ENCODE results near the gene CABP4.
"Not testable (repeated sequence)": the region's sequence is repeated elsewhere in the genome, so short reads cannot be mapped to it uniquely, and the experiment has no call there.

The CABP4 gene

DNA sequence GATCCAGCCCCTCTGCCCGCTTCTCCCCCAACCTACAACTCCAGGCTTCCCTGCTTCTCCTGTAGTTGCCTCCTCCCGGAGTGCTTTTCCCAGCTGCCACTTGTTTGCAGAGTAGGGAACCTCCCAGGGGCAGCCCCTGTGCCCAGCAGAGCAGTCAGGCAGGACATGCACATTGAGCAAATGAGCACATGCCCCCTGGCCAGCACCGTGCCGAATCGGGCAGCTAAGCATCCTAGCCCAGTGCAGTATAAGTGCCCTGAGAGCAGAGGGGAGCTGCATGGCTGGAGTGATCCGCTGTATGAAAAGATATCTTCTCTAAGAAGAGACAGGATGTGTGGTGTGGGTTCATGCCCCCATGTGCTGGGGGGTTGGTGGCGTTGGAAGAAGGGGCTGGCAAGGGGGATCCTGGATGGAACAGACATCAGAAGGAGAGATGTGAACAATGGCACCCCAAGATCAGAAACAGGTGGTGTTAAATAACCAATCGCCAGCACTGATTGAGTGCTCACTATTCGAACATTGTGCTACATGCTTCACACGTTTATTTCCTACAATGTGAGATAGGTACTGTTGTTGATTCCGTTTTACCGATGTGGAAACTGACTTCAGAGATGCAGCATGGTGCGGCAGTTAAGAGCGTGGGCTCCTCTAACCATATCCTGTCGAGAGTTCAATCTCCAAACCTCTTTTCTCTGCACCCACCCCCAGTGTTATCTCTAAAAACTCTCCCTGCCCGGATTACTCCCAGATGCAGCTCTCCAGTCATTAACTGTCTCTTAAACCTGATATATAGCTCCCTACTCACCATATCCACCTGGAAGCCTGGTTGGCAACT, 28.9 kb downstream of the CABP4 start:
- no peak for DNase-seq

DNA sequence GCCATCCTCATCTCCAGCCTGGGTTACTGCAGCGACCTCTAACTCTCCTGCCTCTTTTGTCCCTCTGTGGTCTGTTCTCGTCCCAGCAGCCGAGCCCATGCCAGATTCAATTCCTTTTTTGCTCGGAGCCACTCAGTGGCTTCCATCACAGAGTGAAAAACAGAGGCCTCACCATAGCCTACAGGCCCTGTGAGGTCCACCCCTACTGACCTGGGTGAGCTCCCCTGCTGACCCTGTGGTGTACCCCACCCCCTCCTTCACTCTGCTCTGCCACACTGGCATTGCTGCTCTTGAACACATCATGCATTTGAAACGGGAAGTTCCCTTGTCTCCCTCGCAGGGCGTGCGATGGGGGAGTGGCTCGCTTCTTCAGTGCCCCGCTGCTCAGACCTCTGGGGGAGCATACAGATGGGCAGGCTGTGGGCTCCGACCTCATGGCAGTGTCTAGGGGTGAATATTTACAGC, 29.7 kb downstream of the CABP4 start:
- DNase-seq, result no peak

DNA sequence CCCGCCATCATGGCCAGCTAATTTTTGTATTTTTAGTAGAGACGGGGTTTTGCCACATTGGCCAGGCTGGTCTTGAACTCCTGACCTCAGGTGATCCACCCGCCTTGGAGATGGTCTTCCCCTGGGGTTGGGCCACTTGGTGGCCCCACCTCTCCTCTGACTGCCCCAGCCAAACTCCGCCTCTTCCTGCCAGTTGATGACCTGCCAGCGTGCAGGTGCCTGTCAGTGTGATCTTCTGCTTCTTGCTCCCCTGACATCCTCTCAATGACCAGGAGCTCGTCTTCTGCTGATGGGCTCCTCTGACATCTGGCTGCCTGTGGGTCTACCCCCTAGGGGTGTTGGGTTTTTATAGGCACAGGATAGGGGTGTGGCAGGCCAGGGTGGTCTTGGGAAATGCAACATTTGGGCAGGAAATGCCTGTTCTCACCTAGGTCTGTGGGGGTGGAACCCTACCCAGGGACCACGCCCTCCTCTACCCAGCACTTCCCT, 30.8 kb downstream of the CABP4 start:
- DNase-seq, result not testable (repeated sequence)

DNA sequence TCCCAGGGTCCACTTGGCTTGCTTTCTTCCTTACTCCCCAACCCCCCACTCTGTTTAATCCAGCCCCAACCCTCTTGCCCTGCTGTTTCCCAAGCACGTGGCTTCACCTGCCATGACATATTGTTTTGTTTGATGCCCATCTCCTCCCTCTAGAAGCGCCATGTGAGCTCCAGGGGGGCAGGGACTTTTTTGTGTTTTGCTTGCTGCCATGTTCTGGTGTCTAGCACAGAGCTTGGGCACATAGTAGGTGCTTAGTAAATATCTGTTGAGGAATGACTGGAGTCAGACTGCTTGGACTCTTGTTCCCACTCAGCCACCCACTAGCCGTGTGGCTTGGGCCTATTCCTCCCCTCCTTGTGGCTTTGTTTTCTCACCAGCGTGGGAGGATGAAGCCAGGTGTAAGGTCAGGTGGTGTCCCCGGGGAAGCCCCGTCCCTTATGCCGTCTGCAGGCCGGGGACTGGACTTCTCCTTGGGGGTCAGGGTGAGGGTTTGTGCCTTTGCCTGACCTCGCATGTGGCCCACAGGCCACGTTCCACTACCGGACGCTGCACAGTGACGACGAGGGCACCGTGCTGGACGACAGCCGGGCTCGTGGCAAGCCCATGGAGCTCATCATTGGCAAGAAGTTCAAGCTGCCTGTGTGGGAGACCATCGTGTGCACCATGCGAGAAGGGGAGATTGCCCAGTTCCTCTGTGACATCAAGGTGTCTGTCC, 31.5 kb downstream of the CABP4 start:
- DNase-seq, result no peak

DNA sequence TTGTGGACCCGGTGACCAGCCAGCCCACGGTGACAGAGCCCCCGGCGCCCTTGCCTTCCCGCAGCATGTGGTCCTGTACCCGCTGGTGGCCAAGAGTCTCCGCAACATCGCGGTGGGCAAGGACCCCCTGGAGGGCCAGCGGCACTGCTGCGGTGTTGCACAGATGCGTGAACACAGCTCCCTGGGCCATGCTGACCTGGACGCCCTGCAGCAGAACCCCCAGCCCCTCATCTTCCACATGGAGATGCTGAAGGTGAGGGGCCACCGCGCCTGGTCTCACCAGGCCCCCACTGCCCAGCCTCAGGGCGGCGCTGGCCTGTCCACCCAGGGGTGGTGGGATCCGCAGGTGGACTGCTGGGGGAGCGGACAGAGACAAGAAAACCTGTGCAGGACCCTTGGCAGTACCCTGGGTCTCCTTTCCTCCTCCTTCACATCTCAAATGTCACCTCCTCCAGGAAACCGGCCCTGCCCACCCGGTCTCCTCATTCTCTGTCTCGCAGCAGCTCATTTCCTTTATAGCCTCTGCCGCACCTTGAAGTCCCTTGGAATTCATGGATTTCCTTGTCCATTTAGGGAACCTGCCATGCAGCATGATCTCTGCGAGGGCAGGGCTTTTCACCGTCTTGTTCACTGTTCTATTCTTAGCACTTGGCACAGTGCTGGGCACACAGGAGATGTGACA, 34.2 kb downstream of the CABP4 start:
- no peak for DNase-seq

DNA sequence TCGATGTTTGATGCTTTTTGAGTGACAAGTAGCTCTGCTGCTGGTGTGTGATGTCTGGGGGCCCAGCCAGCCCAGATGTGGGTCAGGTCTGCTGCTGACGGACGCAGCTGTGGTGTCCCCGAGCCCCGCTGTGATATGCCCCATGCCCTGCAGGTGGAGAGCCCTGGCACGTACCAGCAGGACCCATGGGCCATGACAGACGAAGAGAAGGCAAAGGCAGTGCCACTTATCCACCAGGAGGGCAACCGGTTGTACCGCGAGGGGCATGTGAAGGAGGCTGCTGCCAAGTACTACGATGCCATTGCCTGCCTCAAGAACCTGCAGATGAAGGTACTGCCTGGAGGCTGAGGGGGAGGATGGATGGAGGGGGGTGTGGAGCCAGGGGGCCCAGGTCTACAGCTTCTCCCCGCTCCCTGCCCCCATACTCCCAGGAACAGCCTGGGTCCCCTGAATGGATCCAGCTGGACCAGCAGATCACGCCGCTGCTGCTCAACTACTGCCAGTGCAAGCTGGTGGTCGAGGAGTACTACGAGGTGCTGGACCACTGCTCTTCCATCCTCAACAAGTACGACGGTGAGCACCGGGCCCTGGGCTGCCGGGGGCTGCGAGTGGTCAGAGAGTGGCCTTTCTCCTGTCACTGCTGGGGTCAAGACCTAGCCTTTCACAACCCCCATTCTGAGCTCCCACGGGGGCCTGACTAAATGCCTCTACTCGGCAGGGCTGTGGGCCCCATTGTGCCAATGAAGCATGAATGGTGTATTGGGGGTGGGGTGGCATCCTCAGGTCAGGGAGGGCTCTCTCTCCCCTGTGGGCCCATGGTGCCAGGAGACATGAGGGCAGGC, 35.0 kb downstream of the CABP4 start:
- DNase-seq, result no peak

DNA sequence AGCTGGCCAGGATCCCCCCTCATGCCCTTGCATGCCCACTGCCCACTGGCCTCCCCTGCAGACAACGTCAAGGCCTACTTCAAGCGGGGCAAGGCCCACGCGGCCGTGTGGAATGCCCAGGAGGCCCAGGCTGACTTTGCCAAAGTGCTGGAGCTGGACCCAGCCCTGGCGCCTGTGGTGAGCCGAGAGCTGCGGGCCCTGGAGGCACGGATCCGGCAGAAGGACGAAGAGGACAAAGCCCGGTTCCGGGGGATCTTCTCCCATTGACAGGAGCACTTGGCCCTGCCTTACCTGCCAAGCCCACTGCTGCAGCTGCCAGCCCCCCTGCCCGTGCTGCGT, 35.5 kb downstream of the CABP4 start:
- DNase-seq, result no peak

DNA sequence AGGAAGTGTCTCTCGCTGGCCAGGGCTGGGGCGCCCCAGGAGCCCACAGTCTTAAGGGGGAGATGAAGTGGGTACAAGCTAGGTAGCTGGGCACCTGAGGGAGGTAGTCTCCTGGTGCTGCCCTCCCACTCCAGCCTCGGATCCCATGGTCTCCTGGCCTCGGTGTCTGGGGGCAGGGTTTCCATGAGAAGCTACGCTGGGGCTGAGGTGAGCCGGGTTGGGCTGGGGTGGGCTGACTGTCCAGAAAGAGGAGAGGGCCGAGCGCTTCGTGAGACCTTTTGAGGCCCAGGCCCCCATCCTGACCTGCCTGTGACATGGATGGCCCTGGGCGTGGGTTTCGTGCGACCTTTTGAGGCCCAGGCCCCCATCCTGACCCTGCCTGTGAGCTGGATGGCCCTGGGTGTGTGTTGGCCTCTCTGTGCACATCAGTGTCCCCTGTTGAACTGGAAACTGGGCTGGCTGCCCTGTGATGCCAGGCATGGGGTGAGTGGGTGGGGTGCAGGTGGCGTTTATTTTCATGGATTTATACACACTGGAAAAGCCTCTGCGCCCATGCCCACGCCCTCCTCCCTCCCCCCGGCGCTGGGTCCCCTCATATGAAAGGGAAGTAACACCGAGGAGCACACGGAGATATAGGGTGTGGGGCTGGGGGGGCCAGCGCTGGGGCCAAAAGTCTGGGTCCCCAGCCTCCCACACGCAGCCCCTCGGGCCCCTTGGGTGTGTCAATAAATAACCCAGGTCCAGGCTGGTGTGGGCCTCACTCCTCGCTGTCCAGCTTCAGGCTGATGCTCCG, 36.3 kb downstream of the CABP4 start:
- DNase-seq, result no peak

DNA sequence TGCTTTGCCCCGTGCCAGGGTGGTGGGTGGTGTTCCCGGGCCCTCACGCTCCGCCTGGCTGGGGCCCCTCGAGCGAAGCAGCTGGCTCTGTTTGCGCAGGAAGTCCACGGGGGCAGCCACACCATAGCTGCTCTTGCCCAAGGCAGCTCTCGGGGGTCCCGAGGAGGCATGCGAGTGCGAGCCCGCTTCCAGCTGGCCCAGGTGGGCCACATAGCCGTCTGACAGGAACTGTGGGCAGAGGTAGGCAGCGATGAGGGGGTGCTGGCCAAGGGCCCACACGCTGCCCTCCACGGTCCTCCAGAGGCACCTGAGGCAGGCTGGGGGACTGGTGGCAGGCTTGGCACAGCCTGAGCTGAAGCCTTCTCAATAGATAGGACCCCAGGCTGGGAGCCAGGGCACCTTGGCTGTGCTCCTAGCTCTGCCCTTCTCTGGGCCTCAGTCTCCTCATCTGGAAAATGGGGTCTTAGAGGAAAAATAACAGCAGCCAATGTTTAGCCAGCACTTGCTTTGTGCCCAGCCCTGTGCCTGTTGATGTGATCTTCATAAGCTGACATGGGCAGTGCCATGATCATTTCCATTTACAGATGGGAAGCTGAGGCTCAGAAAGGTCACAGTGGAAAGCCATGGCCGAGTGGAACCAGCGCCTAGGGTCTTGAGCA, 37.0 kb downstream of the CABP4 start:
- DNase-seq, result no peak

DNA sequence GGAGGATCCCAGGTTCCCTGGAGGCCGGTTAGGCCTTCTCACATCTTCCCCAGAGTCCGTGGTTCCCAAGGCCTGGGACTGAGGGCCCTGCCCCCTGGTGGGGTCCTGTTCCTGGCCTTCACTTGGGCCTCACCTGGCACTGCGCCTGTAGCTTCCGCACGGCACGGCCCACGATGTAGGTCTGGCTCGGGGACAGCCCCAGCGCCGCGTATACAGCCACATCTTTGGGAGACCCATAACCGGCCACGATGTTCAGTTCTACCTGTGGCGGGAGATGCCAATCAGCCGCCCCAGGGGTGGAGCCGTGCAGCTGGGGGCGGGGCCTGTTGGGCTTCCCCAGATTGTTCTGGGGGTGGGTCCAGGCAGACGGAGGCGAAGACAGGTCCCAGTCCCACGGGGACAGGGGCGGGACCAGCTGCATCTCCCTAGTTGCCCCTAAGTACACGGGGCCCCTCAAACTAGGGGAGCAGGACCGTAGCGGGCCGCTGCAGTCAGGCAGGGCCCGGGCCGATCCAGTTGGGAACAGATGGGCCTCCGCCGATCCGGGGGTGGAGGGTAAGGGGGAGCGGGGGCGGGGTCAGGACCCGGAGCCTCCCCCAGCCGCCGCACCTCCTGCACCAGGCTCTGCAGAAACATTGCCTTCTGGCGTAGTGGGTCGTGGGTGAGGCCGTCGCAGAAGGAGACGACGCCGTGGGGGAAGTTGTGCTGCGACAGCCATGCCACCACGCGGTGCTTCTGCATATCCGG, 37.8 kb downstream of the CABP4 start:
- no peak for DNase-seq

DNA sequence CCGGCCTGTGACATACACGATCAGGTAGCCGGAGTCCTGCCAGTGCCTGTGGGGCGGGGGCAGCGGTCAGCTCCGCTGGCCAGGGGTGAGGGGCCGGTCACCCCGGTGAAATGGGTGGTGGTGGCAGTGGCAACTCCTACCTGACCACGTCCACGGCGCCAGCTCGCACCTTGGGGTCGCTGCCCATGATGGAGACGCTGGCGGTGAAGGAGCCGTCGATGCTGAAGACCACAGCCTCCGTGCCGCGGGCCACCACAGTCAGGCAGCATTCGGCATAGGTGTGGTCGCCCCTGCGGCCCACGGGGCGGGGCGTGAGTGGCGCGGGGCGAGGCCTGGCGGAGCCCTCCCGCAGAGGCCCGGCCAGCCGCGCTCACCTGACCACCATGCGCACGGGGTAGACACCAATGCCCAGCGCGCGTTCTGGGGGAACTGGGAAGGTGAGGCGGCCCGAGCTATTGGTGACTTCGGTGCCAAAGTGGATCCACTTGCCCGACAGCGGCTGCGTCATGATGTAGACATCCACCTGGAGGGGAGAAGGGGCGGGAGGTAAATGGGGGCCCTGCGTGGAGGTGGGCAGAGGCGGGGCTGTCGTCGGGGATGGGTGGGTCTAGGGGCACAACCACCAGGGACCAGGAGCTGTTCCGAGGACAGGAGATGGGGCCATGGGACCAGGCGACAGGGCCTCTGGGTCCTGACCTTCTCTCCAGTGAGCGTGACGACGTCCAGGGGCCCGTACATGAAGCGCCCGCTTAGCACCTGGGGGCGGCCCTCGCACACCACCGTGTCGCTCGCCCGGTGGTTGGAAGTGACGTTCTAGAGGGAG, 38.6 kb downstream of the CABP4 start:
- no peak for DNase-seq

DNA sequence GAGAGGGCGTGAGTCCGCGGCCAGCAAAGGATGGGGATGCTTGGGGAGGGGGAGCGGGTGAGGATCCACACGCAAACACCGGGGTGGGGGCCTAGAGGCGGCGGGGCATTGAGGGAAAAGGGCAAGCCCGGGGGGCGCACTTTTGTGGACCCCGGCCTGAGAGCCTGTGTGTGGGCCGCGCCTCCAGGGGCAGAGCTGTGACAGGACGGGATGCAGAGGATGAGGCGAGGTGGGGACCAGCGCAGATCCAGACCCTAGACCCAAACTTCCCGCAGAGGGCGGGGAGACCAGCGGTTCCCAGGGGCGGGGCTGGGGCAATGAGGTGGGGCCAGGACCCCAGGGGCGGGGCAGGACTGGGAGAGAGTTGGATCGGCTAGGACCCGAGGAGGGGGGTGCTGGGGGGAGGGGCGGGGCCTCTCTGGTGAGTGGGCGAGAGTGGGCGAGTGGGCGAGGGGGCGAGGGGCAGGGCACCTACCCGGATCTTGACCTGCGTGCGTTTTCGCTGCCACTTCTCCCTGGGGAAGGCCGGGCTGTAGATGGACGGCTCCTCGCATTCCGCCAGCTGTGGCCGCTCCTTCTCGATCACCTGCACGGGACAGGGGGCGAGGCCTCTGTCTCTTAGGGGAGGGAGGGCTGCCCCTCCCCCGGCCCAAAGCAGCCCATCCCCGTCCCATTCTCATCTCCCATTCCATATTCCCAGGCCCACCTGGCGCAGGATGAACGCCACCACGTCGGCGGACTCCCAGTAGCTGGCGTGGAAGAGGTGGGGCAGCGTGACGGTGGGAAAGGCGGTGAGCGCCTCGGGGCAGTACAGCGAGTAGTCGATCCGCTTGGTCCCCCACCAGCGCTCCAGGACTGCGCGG, 39.4 kb downstream of the CABP4 start:
- DNase-seq, result no peak

DNA sequence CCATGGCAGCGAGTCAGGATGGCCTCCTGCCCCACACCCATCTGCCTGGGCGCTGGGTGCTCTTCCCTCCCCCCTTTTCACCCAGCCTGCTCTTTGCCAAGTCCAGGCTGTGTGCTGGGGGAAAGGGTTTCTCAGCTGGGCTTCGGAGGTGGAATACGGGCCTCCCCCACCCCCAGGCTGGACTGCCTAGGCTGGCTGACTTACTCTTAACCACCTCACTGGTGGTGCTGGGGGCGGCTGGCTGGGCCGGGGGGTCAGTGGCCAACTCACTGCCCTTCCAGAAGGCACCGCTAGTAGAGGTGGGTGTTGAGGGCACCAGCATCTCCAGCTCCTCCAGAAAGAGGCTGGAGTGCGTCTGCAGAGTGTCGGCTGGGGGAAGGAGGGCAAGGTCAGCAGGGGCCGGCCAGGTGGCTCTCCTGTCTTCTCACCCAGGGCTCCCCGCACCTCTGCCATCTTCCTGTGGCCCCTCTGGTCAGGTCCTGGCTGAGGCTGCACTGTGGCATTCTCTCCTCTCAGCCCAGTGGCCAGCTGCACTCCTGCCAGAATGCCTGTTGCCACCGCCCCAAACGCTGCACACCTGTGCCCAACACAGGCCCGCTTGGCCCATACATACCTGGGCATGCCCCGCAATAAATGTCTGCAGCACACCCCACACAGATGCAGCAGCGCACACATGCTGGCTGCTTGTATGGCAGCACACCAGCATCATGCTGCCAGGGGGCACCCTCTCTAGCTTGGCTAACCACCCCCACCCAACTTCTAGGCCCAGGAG, 40.3 kb downstream of the CABP4 start:
- DNase-seq, result no peak

DNA sequence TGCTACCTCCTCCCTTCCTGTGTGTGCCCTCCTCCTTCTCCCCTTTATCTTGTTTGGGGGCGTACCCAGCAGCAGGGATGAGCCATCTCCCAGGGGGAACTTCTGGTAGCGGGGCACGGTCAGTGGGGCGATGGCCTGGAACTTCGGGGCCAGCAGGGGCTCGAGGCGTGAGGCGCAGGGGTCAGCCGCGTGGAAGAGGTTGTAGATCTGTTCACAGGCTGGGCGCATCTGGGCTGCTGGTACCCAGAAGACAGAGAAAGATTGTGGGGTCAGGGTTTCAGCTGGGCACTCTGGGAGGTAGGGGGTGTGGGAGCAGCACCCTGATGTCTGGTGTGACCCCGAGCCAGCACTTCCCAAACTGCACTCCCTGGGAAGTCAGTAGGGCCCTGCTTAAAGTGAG, 41.0 kb downstream of the CABP4 start:
- no peak for DNase-seq

DNA sequence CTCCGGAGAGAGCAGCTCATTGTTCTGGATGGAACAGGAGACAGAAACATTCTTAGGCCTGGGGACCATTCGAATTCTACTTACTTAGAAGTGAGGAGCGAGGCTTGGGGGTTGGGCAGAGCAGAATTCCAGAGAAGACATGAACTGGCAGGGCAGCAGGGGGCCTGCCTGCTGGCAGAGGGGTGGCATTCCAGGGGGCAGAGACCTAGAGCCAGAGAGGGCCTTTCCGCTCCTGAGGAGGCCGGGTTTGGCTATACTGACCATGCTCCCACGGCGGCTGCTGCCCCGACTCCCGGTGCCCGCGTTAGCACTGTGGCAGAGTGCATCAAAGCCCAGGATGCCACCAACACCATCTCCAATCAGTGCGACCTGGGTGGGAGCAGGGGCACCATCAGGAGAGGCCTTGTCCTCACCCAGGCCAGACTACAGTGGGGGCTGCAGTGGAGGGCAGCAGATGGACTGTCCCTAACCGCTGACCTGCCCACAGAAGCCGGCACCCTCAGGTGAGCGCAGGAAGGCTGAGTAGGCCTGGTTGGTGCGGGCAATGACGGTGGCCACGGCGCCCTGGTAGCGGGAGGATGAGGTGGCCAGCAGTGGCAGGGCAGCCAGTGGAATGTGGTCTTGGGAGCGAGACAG, 42.6 kb downstream of the CABP4 start:
- DNase-seq, result no peak

DNA sequence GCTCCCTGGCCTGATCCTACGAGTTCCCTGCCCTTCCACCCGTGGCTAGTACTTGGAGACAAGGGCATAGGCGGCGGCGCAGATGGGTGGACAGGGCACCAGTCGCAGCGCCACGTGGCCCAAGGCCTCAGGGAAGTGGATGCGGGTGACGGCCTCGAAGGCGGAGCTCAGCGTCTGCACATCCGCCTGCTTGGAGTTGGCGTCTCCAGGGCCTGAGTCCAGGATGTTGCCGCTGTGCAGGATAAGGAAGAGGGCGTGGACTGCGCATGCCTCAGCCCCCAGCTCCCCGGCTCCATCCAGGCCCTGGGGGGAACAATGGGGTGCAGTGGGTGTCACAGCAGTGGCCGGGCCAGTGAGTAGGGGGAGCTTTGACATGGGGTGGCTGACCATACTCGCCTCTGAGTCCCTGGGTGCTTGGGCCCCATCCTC, 43.4 kb downstream of the CABP4 start:
- DNase-seq, result no peak

DNA sequence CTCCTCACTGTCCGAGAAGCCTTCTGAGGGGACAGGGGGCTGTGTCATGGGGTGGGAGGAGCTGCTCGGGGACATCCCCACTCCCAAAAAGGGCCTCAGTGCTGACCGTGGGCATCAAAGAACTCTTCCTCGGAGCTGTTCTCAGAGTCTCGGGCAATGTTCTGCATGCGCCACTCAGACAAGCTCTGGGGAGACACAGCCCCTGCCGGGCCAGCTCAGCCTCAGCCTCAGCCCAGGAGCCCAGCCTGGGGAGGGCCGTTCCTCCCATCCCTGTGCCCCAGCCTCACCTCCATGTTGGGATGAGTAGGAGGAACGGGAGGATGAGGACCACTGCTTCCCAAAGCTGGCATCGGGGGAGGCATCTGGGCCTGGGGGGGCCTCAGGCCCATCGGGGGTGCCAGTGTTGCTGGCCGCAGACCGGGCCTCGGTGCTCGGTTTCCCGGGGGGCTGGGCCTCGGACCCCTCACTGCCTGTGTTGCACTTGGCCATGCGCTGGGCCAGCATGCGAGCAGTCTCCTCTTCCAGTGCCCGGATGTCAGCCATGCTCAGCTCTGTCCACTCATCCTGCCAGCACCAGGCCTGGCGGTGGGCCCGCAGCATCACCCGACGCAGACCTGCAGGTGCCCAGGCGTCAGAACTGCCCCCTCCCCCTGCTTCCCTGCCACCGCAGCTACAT, 44.8 kb downstream of the CABP4 start:
- no peak for DNase-seq

Measured in SIG-M5 (cell line).